NT2/D1 (cell line): ENCODE results near the gene BBS7.

Experiments
- DNase-seq: peaks from one replicate; pipeline ENCODE4 v3.0.0-alpha.2; 2011; ENCODE audit warnings: low read depth, low spot score
- H3K27me3 ChIP-seq: 2 replicates; pipeline ENCODE4 v1.6.0; 2011; ENCODE audit warnings: mild to moderate bottlenecking; ENCODE audit not compliant: insufficient read length, insufficient read depth
- H3K36me3 ChIP-seq: 2 replicates; pipeline ENCODE4 v1.6.1; 2011; ENCODE audit warnings: mild to moderate bottlenecking, low read length, mixed read lengths; ENCODE audit not compliant: insufficient read depth, insufficient read length
- H3K4me1 ChIP-seq: 2 replicates; pipeline ENCODE4 v1.5.1; 2011; ENCODE audit not compliant: insufficient read depth, insufficient read length
- H3K4me3 ChIP-seq: 2 replicates; pipeline ENCODE4 v1.5.1; 2011; ENCODE audit warnings: low read depth; ENCODE audit not compliant: insufficient read length
- H3K9ac ChIP-seq: 2 replicates; pipeline ENCODE4 v1.6.0; 2011; ENCODE audit warnings: low read depth; ENCODE audit not compliant: insufficient read length
- H3K9me3 ChIP-seq: 2 replicates; pipeline ENCODE4 v1.5.1; 2011; ENCODE audit warnings: mild to moderate bottlenecking, low read length; ENCODE audit not compliant: insufficient read depth
- SUZ12 ChIP-seq: IDR thresholded peaks from 2 replicates; pipeline ENCODE4 v1.6.1; 2011; ENCODE audit not compliant: insufficient read length, insufficient read depth; ENCODE audit errors: extremely low read depth
- YY1 ChIP-seq: IDR thresholded peaks from 2 replicates; pipeline ENCODE4 v1.6.1; 2011; ENCODE audit not compliant: insufficient read length, insufficient read depth
- ZNF274 ChIP-seq: IDR thresholded peaks from 2 replicates; pipeline ENCODE4 v1.6.1; 2011; ENCODE audit warnings: mild to moderate bottlenecking, low read depth, low read length

Gene BBS7

DNA sequence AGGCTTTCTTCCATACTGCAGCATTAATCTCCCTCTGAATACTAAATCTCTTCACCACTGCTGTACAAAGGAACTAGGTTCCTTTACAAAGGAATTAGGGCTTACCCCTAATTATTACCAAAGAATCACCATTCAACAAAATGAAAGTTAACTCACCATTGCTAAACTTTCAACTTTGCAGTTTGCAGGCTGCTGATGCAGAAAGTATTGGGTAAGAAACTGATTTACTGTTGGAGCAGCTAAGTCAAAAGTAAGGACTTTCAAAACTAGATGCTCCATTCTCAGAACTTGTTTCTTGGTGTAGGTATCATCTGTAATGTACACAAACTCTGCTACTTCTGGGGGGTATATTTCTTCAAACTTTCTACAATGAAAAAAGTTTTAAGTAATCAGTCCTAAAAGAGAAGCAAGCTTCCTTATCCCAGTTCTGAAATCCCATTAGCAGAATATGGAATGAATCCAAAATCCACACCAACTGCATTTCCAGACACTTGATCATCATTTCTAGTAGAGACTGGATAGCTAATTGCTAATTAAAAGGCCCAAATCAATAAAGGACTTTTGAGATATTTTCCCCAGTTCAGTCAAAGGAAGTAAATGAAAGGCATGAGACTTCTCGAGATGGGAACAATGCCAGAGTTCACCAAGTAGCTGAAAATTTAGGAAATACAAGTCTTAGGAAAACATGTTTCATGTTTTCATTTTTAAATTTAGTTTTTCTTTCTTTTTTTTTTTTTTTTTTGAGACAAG is 50.9 kb downstream of the BBS7 start:
- no peak overlapping the region for H3K9ac ChIP-seq
- no peaks in the 10 kb centered on the region for H3K4me1 ChIP-seq
- DNase-seq: no peak

DNA sequence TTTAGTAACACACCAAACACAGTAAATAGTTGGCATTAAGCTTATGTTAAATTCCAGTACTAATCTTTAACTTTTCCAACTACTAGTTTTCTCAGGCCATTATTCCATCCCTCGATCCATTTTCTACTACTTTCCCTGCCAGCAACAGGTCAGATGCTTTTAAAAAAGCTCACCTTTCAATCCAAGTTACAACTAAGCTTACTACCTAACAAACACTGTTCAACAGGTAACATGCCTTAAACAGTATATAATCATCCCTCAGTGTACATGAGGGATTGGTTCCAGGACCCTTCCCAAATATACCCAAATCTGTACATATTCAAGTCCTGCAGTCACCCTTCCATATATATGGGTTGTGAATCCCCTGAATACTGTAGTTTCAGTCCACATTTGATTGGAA is 52.1 kb downstream of the BBS7 start:
- Histone ChIP-seq H3K9me3 (no peaks in the 10 kb centered on the region), H3K9ac (no peak overlapping the region), H3K4me3 (no peak overlapping the region), H3K27me3 (no peaks in the 10 kb centered on the region), H3K36me3 (peaks cover 88% of the 10 kb centered on the region), H3K4me1 (no peaks in the 10 kb centered on the region)
- TF ChIP-seq ZNF274 (no peak), SUZ12 (no peak), YY1 (no peak)
- no peak for DNase-seq

More for the DNA sequence above, 50.9 kb downstream of the BBS7 start:
- H3K9me3 ChIP-seq: no peaks in the 10 kb centered on the region
- TF ChIP-seq YY1 (no peak), SUZ12 (no peak), ZNF274 (no peak)
- H3K36me3 ChIP-seq: peaks cover 79% of the 10 kb centered on the region
- no peak overlapping the region for H3K4me3 ChIP-seq
- no peaks in the 10 kb centered on the region for H3K27me3 ChIP-seq

DNA sequence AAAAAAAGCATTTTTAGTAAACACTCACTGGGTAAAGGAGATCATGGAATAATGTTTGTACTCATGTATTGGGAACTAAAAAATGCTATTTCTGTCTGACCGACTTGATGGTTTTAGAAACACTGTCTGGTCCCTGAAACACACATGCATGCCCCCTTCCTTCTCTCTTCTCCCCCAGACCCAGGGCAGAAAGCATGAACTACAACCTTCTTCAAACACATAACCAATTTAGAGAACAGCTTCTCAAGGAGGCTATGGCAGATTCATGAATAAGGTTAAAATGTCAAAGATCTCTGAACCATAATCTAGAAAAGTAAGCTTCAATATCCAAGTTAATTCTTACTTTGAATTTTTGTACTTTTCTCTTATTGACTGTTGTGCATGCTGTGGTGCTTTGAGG is 52.6 kb downstream of the BBS7 start:
- Histone ChIP-seq H3K4me1 (no peaks in the 10 kb centered on the region), H3K9me3 (no peaks in the 10 kb centered on the region), H3K9ac (no peak overlapping the region), H3K4me3 (no peak overlapping the region), H3K27me3 (no peaks in the 10 kb centered on the region), H3K36me3 (peaks cover 88% of the 10 kb centered on the region)
- DNase-seq: no peak
- TF ChIP-seq ZNF274 (no peak), SUZ12 (no peak), YY1 (no peak)

DNA sequence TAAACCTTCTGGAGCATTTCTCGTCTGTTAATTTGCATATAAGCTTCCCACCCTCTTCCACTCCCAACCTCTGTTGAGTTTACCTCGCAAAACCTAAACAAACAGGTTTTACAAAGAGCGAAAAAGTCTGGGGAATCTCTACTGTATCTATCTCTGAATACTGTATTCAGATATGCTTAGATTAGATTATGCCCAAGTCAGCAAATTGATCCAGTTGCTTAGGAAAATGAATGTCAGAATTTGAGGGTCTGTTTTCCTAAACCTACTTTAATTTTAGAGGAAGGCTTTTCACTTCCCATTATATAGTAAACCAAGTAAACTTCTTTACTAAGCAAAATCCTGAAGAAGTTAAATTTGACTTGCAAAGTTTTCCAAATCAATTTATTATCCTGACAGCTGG is 53.3 kb downstream of the BBS7 start:
- H3K27me3 ChIP-seq: no peaks in the 10 kb centered on the region
- DNase-seq: no peak
- no peak overlapping the region for H3K4me3 ChIP-seq
- H3K4me1 ChIP-seq: no peaks in the 10 kb centered on the region
- peaks cover 86% of the 10 kb centered on the region for H3K36me3 ChIP-seq
- H3K9ac ChIP-seq: no peak overlapping the region
- TF ChIP-seq ZNF274 (no peak), YY1 (no peak), SUZ12 (no peak)
- H3K9me3 ChIP-seq: no peaks in the 10 kb centered on the region

DNA sequence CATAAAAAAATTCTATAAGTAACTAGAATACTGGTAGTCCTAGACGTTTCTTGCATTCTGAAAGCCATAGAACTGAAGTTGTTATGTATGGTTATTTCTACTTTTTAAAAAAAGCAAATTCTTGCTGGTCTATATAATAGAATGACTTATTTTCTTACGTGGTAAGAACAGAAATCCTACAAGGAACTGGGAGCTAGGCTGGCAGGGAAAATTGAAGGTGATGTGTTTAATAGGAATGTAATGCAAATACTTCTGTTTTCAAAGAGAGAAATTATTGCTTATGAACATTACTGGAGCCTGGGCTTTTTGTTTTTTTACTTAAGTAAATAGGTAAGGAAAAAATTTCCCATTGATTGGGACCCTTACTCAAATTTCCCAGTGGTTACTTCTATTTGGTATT is 55.5 kb downstream of the BBS7 start:
- Histone ChIP-seq H3K27me3 (no peaks in the 10 kb centered on the region), H3K4me3 (no peak overlapping the region), H3K9me3 (no peaks in the 10 kb centered on the region), H3K9ac (no peak overlapping the region), H3K4me1 (no peaks in the 10 kb centered on the region), H3K36me3 (peaks cover 82% of the 10 kb centered on the region)
- DNase-seq: no peak
- TF ChIP-seq YY1 (no peak), ZNF274 (no peak), SUZ12 (no peak)

DNA sequence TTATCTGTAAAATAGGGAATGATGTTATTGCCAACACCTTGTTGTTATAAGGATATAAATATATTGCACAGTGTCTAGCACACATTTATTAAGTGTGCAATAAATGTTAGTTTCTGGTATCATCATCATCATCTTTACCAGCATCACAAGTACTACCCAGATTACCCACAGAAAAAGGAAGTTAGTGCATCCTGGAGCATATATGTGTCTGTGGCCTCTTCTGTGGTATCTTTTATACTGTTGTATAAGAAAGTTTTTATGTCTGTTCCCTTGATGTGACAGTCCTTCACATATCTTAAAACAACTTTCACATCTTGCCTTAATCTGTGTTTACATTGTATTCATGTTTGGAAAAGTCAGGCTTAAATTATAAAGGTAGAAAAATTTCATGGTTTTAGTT is 59.2 kb downstream of the BBS7 start:
- no peak overlapping the region for H3K4me3 ChIP-seq
- H3K9me3 ChIP-seq: no peaks in the 10 kb centered on the region
- no peak for DNase-seq
- no peaks in the 10 kb centered on the region for H3K27me3 ChIP-seq
- H3K4me1 ChIP-seq: no peaks in the 10 kb centered on the region
- H3K36me3 ChIP-seq: peaks cover 81% of the 10 kb centered on the region
- H3K9ac ChIP-seq: no peak overlapping the region
- no peak for TF ChIP-seq ZNF274

DNA sequence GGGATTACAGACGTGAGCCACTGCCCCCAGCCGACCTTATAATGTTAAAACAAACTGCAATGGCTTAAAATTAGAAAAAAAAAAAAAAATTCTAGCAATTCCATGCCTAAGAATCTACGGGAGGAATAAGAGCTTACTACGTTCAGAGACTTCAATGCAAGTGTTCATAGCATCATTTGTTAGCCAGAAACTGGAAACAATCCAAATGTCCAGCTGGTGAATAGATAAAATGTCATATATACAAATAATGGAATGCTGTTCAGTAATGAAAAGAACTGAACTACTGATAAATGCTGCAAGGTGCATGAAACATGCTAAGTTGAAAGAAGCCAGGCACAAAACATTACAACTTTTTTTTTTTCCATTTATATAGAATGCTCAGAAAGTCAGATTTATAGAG is 63.9 kb downstream of the BBS7 start:
- peaks cover 81% of the 10 kb centered on the region for H3K36me3 ChIP-seq
- no peak overlapping the region for H3K4me3 ChIP-seq
- H3K27me3 ChIP-seq: no peaks in the 10 kb centered on the region
- no peaks in the 10 kb centered on the region for H3K9me3 ChIP-seq
- H3K9ac ChIP-seq: no peak overlapping the region
- no peak for DNase-seq
- TF ChIP-seq YY1: no peak
- no peak for TF ChIP-seq SUZ12
- no peak for TF ChIP-seq ZNF274
- H3K4me1 ChIP-seq: no peaks in the 10 kb centered on the region

DNA sequence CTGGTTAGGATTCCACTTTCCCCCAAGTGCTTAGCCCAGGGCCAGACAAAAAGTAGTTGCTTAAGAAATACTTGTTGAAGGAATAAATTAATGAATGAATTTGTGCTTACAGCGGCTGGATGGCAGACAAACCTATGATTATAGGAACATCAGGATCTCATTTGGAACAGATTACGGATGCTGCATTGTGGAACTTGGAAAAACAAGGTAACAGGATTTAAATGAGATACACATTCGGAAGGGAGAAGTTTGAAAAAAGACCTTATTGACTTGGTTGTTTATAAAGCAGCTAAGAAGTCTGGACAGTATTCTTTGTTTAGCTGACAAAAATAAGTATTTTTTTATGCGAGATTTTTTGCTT is 68.6 kb downstream of the BBS7 start:
- no peaks in the 10 kb centered on the region for H3K9me3 ChIP-seq
- TF ChIP-seq ZNF274: no peak
- TF ChIP-seq SUZ12: no peak
- no peak for TF ChIP-seq YY1
- H3K9ac ChIP-seq: peak overlapping the region; percentile 92
- no peaks in the 10 kb centered on the region for H3K27me3 ChIP-seq
- H3K4me1 ChIP-seq: no peaks in the 10 kb centered on the region
- peak overlapping the region; percentile 91 for H3K4me3 ChIP-seq
- DNase-seq: no peak
- H3K36me3 ChIP-seq: peaks cover 41% of the 10 kb centered on the region
